Ascending aorta (tissue), 2 donors: ENCODE measurements around the gene NAP1L1. TPM values are rescaled to one million over a fixed set of nuclear protein-coding genes. Genes with fewer than 3 reads are reported as not detected.

ENCODE experiments used
- DNase-seq, 2 donors: peaks; one replicate each; pipeline ENCODE4 v3.0.0-alpha.2; 2019; ENCODE audit warnings: low spot score in 2 of 2
- H3K27ac ChIP-seq, 2 donors: fragments of 200-600 bp; sonication (generic); one replicate each; pipeline ENCODE4 v1.5.1; 2016 to 2017; ENCODE audit warnings: mild to moderate bottlenecking in 1 of 2
- H3K27me3 ChIP-seq: fragments of 200-600 bp; sonication (generic); one replicate; pipeline ENCODE4 v1.5.1; 2017
- H3K36me3 ChIP-seq, 2 donors: fragments of 200-600 bp; sonication (generic); one replicate each; pipeline ENCODE4 v1.5.1; 2016
- H3K4me1 ChIP-seq, 2 donors: fragments of 200-600 bp; sonication (generic); one replicate each; pipeline ENCODE4 v1.5.1; 2016 to 2017; ENCODE audit warnings: mild to moderate bottlenecking in 1 of 2
- H3K4me3 ChIP-seq, 2 donors: fragments of 200-600 bp; sonication (generic); one replicate each; pipeline ENCODE4 v1.5.1; 2016 to 2017; ENCODE audit warnings: mild to moderate bottlenecking in 1 of 2
- H3K9me3 ChIP-seq, 2 donors: fragments of 200-600 bp; sonication (generic); one replicate each; pipeline ENCODE4 v1.5.1; 2016
- intact Hi-C: fragments of 100-400 bp; cut with DNase I; formaldehyde crosslinking; loops from one replicate; pipeline ENCODE4 v1.15.1; 2023
- total RNA-seq: library from RNA; depleted of rRNA; stranded (reverse); fragments of >200 nt; gene quantifications from one replicate; pipeline ENCODE4 v1.1.0, GENCODE V29; 2016
- TF ChIP-seq, protein P1 (sequence below), 3 experiments: fragments of 200-600 bp in 2 of 3; fragments of 450-650 bp in 1 of 3; sonication (generic) in 2 of 3; IDR thresholded peaks; one replicate each; pipeline ENCODE4 v1.5.1; 2016 to 2019; ENCODE audit warnings: antibody characterized with exemption in 3 of 3, mild to moderate bottlenecking in 1 of 3, moderate library complexity in 1 of 3

NAP1L1 gene
- total RNA-seq, 1 donor from 2014 or later = 116 TPM

DNA sequence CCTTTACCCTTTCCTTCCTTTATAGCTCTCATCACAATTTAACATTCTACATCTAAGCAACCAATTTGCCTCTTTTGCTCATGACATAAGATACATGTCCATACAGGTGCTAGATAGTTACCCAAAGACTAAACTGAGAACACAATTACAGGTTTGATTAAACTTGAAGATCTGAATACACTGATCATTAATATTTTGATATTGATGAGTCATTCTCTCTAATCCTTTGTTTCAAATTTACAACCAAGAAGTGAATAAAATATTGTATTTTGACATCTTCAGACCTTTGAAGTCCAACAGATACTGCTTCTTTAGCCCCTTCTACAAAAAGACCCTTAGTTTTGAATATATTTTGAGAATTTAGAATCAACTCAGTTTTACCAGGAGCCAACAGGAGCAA is 2.6 kb downstream of the NAP1L1 start:
- Histone ChIP-seq H3K27ac (no peak overlapping the region), H3K4me3 (no peak overlapping the region), H3K4me1 (peaks cover 7 to 18% of the 10 kb centered on the region in 2 donors), H3K36me3 (peaks cover 0 to 4% of the 10 kb centered on the region in 2 donors), H3K9me3 (peaks cover 9 to 12% of the 10 kb centered on the region in 2 donors), H3K27me3 (no peaks in the 10 kb centered on the region)
- DNase-seq = no peak
- TF ChIP-seq, protein P1, sequence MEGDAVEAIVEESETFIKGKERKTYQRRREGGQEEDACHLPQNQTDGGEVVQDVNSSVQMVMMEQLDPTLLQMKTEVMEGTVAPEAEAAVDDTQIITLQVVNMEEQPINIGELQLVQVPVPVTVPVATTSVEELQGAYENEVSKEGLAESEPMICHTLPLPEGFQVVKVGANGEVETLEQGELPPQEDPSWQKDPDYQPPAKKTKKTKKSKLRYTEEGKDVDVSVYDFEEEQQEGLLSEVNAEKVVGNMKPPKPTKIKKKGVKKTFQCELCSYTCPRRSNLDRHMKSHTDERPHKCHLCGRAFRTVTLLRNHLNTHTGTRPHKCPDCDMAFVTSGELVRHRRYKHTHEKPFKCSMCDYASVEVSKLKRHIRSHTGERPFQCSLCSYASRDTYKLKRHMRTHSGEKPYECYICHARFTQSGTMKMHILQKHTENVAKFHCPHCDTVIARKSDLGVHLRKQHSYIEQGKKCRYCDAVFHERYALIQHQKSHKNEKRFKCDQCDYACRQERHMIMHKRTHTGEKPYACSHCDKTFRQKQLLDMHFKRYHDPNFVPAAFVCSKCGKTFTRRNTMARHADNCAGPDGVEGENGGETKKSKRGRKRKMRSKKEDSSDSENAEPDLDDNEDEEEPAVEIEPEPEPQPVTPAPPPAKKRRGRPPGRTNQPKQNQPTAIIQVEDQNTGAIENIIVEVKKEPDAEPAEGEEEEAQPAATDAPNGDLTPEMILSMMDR (IDR thresholded peaks at IDR 0.05) = no peak
- intact Hi-C loops = loop anchor here (5.0 to 10.0 kb wide), 2 partner anchors 373 to 570 kb away; partner anchors contain the start of gene KRR1

DNA sequence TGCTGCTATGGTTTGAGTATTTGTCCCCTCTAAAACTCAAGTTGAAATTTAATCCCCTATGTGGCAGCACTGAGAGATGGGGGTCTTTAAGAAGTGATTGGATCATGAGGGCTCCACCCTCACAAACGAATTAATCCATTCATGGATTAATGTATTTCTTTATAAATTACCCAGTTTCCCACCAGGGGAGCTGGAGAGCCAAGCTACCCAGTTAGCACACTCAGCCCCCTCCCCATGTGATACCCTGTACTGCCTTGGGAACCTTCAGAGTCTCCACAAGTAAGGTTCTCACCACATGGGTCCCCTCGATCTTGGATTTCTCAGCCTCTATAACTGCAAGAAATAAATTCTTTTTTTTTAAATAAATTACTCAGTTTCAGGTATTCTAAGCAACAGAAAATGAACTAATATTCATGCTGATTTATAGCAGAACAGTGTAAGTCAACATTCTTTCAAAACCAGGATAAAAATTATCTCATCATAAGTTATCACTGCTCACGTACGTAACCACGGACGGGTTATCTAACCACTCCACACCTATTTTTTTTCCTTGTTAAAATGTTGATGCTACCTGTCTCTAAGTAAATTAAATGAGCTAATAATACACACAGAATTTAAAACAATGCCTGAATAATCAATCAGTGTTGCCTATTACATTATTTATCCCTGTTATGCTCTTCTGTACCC is 3.6 kb downstream of the NAP1L1 start:
- no peak for DNase-seq
- Histone ChIP-seq H3K27me3 (no peaks in the 10 kb centered on the region), H3K27ac (no peak overlapping the region), H3K4me1 (peaks cover 7 to 16% of the 10 kb centered on the region in 2 donors), H3K4me3 (no peak overlapping the region), H3K9me3 (peaks cover 9 to 12% of the 10 kb centered on the region in 2 donors), H3K36me3 (peaks cover 0 to 4% of the 10 kb centered on the region in 2 donors)
- TF ChIP-seq, protein P1 (IDR thresholded peaks at IDR 0.05) = no peak
- intact Hi-C loops = loop anchor here (5.0 to 10.0 kb wide), 2 partner anchors 374 to 569 kb away; partner anchors contain the start of gene KRR1

DNA sequence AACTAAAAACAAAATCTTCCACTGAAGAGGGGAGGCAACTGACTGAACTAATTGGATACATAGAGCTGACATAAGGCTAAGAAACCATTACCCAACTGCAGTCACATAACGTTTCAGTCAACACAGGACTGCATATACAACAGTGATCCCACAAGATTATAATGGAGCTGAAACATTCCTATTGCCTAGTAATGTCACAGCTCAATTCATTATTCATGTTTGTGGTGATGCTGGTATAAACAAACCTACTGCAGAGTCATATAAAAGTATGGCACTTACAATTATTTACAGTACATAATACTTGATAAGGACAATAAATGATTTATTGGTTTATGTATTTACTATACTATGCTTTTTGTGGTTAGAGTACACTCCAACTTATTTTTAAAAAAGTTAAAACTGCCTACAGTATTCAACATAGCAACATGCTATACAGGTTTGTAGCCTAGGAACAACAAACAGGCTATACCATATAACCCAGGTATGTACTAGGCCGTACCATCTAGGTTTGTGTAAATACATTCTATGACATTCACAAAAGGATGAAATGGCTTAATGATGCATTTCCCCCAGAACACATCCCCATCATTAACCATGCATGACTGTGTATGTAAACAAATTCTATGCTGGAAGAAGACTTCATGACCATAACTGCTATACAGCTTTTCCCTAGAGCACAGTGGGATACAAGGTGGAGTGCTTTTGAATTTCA is 4.3 kb downstream of the NAP1L1 start:
- Histone ChIP-seq H3K4me3 (no peak overlapping the region), H3K4me1 (peaks cover 7 to 9% of the 10 kb centered on the region in 2 donors), H3K27ac (no peak overlapping the region), H3K27me3 (no peaks in the 10 kb centered on the region), H3K9me3 (peaks cover 9 to 12% of the 10 kb centered on the region in 2 donors), H3K36me3 (peaks cover 0 to 4% of the 10 kb centered on the region in 2 donors)
- intact Hi-C loops = loop anchor here (5.0 to 10.0 kb wide), 2 partner anchors 375 to 568 kb away; partner anchors contain the start of gene KRR1
- DNase-seq = no peak
- TF ChIP-seq, protein P1 (IDR thresholded peaks at IDR 0.05) = no peak

DNA sequence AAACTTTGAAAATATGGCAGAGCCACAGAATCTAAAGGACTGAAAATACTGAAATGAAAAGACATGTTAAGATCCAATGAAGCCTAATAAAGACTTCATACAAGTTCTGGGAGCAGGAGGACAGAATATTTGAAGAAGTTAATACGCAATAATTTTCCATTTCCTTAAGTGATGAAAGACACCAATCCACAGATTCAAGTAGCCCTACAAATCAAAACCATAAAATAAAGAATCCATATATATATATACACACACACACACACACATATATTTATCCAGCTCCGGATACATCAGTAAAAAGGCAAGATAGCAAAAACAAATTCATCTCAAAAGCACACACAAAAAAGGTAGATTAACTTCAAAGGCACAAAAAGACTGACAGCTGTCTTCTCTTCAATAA is 5.7 kb downstream of the NAP1L1 start:
- intact Hi-C loops = no loop called here
- H3K9me3 ChIP-seq = peaks cover 9 to 12% of the 10 kb centered on the region in 2 donors
- DNase-seq = no peak
- no peak overlapping the region for H3K4me3 ChIP-seq
- peaks cover 0 to 4% of the 10 kb centered on the region in 2 donors for H3K36me3 ChIP-seq
- H3K4me1 ChIP-seq = peaks cover 7 to 8% of the 10 kb centered on the region in 2 donors
- no peak overlapping the region for H3K27ac ChIP-seq
- H3K27me3 ChIP-seq = no peaks in the 10 kb centered on the region
- TF ChIP-seq, protein P1 (IDR thresholded peaks at IDR 0.05) = no peak

DNA sequence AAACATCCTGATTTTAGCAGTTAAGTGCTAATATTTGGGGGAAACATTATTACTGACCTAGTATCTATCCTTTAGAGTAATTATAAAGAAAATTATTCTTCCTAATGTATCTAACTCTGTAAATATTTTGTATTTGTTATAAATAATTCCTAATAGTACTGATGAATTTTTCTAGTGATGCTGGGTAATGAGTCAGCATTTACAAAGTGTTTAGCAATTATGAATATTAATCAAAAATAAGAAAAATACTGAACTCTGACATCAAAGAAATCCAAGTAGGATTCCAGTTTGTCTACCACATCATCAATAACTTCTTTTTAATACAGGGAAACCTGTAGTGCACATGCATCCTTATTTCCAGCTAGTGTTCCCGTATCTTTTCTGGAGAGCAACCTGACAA is 9.0 kb downstream of the NAP1L1 start:
- Histone ChIP-seq H3K4me3 (no peak overlapping the region), H3K9me3 (peaks cover 9 to 12% of the 10 kb centered on the region in 2 donors), H3K27ac (no peak overlapping the region), H3K36me3 (peaks cover 0 to 4% of the 10 kb centered on the region in 2 donors), H3K27me3 (no peaks in the 10 kb centered on the region), H3K4me1 (no peaks in the 10 kb centered on the region)
- TF ChIP-seq, protein P1 (IDR thresholded peaks at IDR 0.05) = no peak
- intact Hi-C loops = no loop called here
- DNase-seq = no peak
